SK-N-SH (cell line): ENCODE data around the gene PRMT2. TPM values are rescaled to one million over a fixed set of nuclear protein-coding genes. Genes with fewer than 3 reads are reported as not detected.

Experiments used
- CTCF ChIA-PET: fragments of 300-600, 350-600 bp; formaldehyde crosslinking; extraction: SDS; loops from one replicate; lab custom pipeline; 2021; lab: Yijun Ruan, JAX
- POLR2A ChIA-PET: fragments of 350-600 bp; sonication (Branson Sonifier 250); formaldehyde crosslinking; extraction: SDS; loops from one replicate; lab custom pipeline; 2020; ENCODE audit warnings: antibody characterized with exemption, inconsistent platforms; lab: Yijun Ruan, JAX
- DNase-seq: peaks from one replicate; pipeline ENCODE4 v3.0.0; 2012
- H2AFZ ChIP-seq: fragments of 200-600 bp; sonication (generic); 2 replicates; pipeline ENCODE4 v1.8.1; 2016; ENCODE audit warnings: antibody characterized with exemption, mild to moderate bottlenecking, low read depth
- H3F3A ChIP-seq: fragments of 200-600 bp; sonication (generic); replicated peaks from 2 replicates; pipeline ENCODE3; 2016; ENCODE audit warnings: antibody characterized with exemption, mild to moderate bottlenecking; ENCODE audit not compliant: insufficient read depth
- H3K27ac ChIP-seq, 2 experiments: fragments of 200-500 bp in 1 of 2; fragments of 200-600 bp in 1 of 2; sonication (Bioruptor generic) in 1 of 2; sonication (generic), shearing (Covaris generic) in 1 of 2; 2 replicates each; pipeline versions ENCODE4 v1.5.1 to v1.6.1; 2014 to 2016; ENCODE audit warnings: low read depth in 2 of 2, inconsistent platforms in 1 of 2, low read length in 1 of 2, mild to moderate bottlenecking in 1 of 2, mixed read lengths in 1 of 2
- H3K27me3 ChIP-seq: fragments of 200-600 bp; sonication (generic), shearing (Covaris generic); 2 replicates; pipeline ENCODE4 v1.6.1; 2016; ENCODE audit warnings: mixed run types; ENCODE audit not compliant: insufficient read depth
- H3K36me3 ChIP-seq, 2 experiments: fragments of 200-500 bp in 1 of 2; fragments of 200-600 bp in 1 of 2; sonication (Bioruptor generic) in 1 of 2; sonication (generic) in 1 of 2; replicated peaks in 1 of 2; 2 replicates each; pipeline versions ENCODE3 to v1.5.1; 2014 to 2016; ENCODE audit warnings: low read length in 1 of 2, mild to moderate bottlenecking in 1 of 2; ENCODE audit not compliant: insufficient read depth in 2 of 2, control insufficient read depth in 1 of 2
- H3K4me1 ChIP-seq, 2 experiments: fragments of 200-500 bp in 1 of 2; fragments of 200-600 bp in 1 of 2; sonication (Bioruptor generic) in 1 of 2; sonication (generic), shearing (Covaris generic) in 1 of 2; 2 replicates each; pipeline versions ENCODE4 v1.5.1 to v1.6.1; 2014 to 2016; ENCODE audit warnings: low read depth in 1 of 2, low read length in 1 of 2, mixed run types in 1 of 2; ENCODE audit not compliant: insufficient read depth in 2 of 2, control insufficient read depth in 1 of 2
- H3K4me2 ChIP-seq: fragments of 200-600 bp; sonication (generic), shearing (Covaris generic); 2 replicates; pipeline ENCODE4 v1.6.1; 2017; ENCODE audit warnings: mixed run types
- H3K4me3 ChIP-seq, 2 experiments: fragments of 200-500 bp in 1 of 2; fragments of 200-600 bp in 1 of 2; sonication (Bioruptor generic) in 1 of 2; sonication (generic), shearing (Covaris generic) in 1 of 2; 2 replicates each; pipeline versions ENCODE4 v1.5.1 to v1.8.1; 2014 to 2016; ENCODE audit warnings: low read depth in 2 of 2, inconsistent platforms in 1 of 2, low read length in 1 of 2, mild to moderate bottlenecking in 1 of 2, mixed read lengths in 1 of 2, moderate library complexity in 1 of 2
- H3K79me2 ChIP-seq: fragments of 200-600 bp; sonication (generic); 2 replicates; pipeline ENCODE4 v1.8.1; 2017; ENCODE audit warnings: mild to moderate bottlenecking; ENCODE audit not compliant: insufficient read depth
- H3K9ac ChIP-seq: fragments of 200-600 bp; sonication (generic); 2 replicates; pipeline ENCODE4 v1.6.1; 2017; ENCODE audit warnings: mixed run types
- H3K9me2 ChIP-seq: fragments of 200-600 bp; sonication (generic); 2 replicates; pipeline ENCODE4 v1.6.1; 2017; ENCODE audit warnings: mixed run types
- H3K9me3 ChIP-seq: fragments of 200-600 bp; sonication (generic); 2 replicates; pipeline ENCODE4 v1.6.1; 2017; ENCODE audit warnings: mixed run types, mild to moderate bottlenecking, moderate library complexity
- H4K20me1 ChIP-seq: fragments of 200-600 bp; sonication (generic); 2 replicates; pipeline ENCODE4 v1.6.1; 2017; ENCODE audit warnings: mild to moderate bottlenecking, mixed run types; ENCODE audit not compliant: insufficient read depth
- ELF1 ChIP-seq: IDR thresholded peaks from 2 replicates; pipeline ENCODE4 v1.4.0; 2012
- EP300 ChIP-seq, 2 experiments: IDR thresholded peaks; 2 replicates each; pipeline versions ENCODE4 v1.4.0 to v1.6.1; 2012; ENCODE audit warnings: borderline replicate concordance in 1 of 2, low read depth in 1 of 2, low read length in 1 of 2
- FOXJ3 ChIP-seq: sonication (generic); formaldehyde crosslinking; IDR thresholded peaks from 2 replicates; pipeline ENCODE4 v1.5.1; 2020; ENCODE audit warnings: mild to moderate bottlenecking, missing genetic modification reagents
- GABPA ChIP-seq: IDR thresholded peaks from 2 replicates; pipeline ENCODE4 v1.4.0; 2012; ENCODE audit warnings: low read depth, mild to moderate bottlenecking
- IRF3 ChIP-seq: fragments of 150-350 bp; IDR thresholded peaks from 2 replicates; pipeline ENCODE4 v1.6.1; 2016; ENCODE audit warnings: mild to moderate bottlenecking, low read depth, low read length
- JUND ChIP-seq: IDR thresholded peaks from 2 replicates; pipeline ENCODE4 v1.4.0; 2012
- MAX ChIP-seq: IDR thresholded peaks from 2 replicates; pipeline ENCODE4 v1.4.0; 2012; ENCODE audit warnings: low read depth
- POLR2AphosphoS5 ChIP-seq: IDR thresholded peaks from 2 replicates; pipeline ENCODE4 v1.6.1; 2012; ENCODE audit warnings: low read depth, low read length
- RAD21 ChIP-seq: IDR thresholded peaks from 2 replicates; pipeline ENCODE4 v1.6.1; 2012; ENCODE audit warnings: mild to moderate bottlenecking, low read length
- REST ChIP-seq: IDR thresholded peaks from 2 replicates; pipeline ENCODE4 v1.6.1; 2012; ENCODE audit warnings: mild to moderate bottlenecking, low read depth, low read length, moderate library complexity
- RFX5 ChIP-seq: IDR thresholded peaks from 2 replicates; pipeline ENCODE4 v1.6.1; 2012; ENCODE audit warnings: mild to moderate bottlenecking, improper control_type of control experiment, low read length
- SIN3A ChIP-seq: IDR thresholded peaks from 2 replicates; pipeline ENCODE4 v1.6.1; 2012; ENCODE audit warnings: low read depth, mild to moderate bottlenecking, low read length, moderate library complexity, borderline replicate concordance
- SMC3 ChIP-seq: IDR thresholded peaks from 2 replicates; pipeline ENCODE4 v1.6.1; 2012; ENCODE audit warnings: low read depth, low read length, improper control_type of control experiment
- TEAD4 ChIP-seq: IDR thresholded peaks from 2 replicates; pipeline ENCODE4 v1.4.0; 2012; ENCODE audit warnings: mild to moderate bottlenecking, borderline replicate concordance; ENCODE audit not compliant: insufficient read depth
- YY1 ChIP-seq: IDR thresholded peaks from 2 replicates; pipeline ENCODE4 v1.4.0; 2012; ENCODE audit warnings: low read depth, mild to moderate bottlenecking
- WGBS: methylation state at CpG from one replicate; pipeline ENCODE4 v1.1.6; 2017; ENCODE audit warnings: low lambda C conversion rate; 5-methylcytosine and 5-hydroxymethylcytosine counted together
- polyA plus RNA-seq, 3 experiments: library from polyadenylated mRNA; depleted of rRNA; stranded (reverse); fragments of >200 nt; gene quantifications; 2 replicates each; pipeline ENCODE4 v1.2.3, GENCODE V29; 2012

The PRMT2 gene
- polyA plus RNA-seq, 1 of the 3 experiments (the other 2 are of a cell fraction), result 278 TPM

GRCh38 chr21:46666941-46667740 is 31.7 kb downstream of the PRMT2 start (continued):
- TF ChIP-seq SIN3A (no peak), EP300 (IDR thresholded peaks at IDR 0.05; ENCODE audit: borderline replicate concordance in 1 of 2, low read depth in 1 of 2, low read length in 1 of 2) (no peak), TEAD4 (no peak), IRF3 (no peak), FOXJ3 (CRISPR knock-in tag) (no peak), ELF1 (no peak), YY1 (no peak), RFX5 (no peak), POLR2AphosphoS5 (no peak)

- peak; percentile 80 for DNase-seq
- Histone ChIP-seq H4K20me1 (no peaks in the 10 kb centered on the region), H3F3A (peaks cover 10% of the 10 kb centered on the region), H3K27ac (peak overlapping the region in 1 of 2 experiments; percentile 13; a peak in 1 of 4 replicates), H3K9ac (peak overlapping the region; percentile 11; the same call in 1 of the 2 replicates), H3K36me3 (peaks cover 6 to 16% of the 10 kb centered on the region in 2 experiments), H3K9me2 (no peaks in the 10 kb centered on the region), H3K4me2 (peak overlapping the region; percentile 85), H3K4me3 (peak overlapping the region; percentile 57), H3K9me3 (no peaks in the 10 kb centered on the region), H2AFZ (peak overlapping the region; percentile 82; the same call in 1 of the 2 replicates), H3K79me2 (no peaks in the 10 kb centered on the region), H3K4me1 (peaks cover 0 to 3% of the 10 kb centered on the region in 2 experiments; a peak in 1 of 4 replicates), H3K27me3 (no peaks in the 10 kb centered on the region)
- ChIA-PET CTCF (interaction anchor here (0.6 to 1.2 kb wide), 2 partner anchors 12 to 114 kb away, joined by 3 to 4 read pairs; no protein-coding TSS in a partner anchor), POLR2A (interaction anchor here (0.5 kb wide), 1 partner anchor 84 kb away, joined by 3 read pairs; no protein-coding TSS in a partner anchor)
- TF ChIP-seq SMC3 (no peak), FOXJ3 (CRISPR knock-in tag) (no peak), MAX (peak; percentile 39; the same call in 1 of the 2 replicates), REST (no peak), GABPA (peak; percentile 16; the same call in 1 of the 2 replicates), RAD21 (no peak), JUND (no peak)
- 11% methylated on average over 17 of the region's 53 CpGs for WGBS
Measured at GRCh38 chr21:46667741-46668380, 32.4 kb downstream of the PRMT2 start.
